Stimulated activated CD4-positive, alpha-beta T cell treated with anti-CD3 and anti-CD28 coated beads, Interleukin-4, amount 100 ng/mL, for 48 hours (primary cell): Measurements from ENCODE around the gene GNAO1.

Experiments used
- DNase-seq, 2 donors: peaks; one replicate each; pipeline ENCODE4 v3.0.0-alpha.2; 2020; ENCODE audit warnings: low read depth in 2 of 2

Gene GNAO1

DNA sequence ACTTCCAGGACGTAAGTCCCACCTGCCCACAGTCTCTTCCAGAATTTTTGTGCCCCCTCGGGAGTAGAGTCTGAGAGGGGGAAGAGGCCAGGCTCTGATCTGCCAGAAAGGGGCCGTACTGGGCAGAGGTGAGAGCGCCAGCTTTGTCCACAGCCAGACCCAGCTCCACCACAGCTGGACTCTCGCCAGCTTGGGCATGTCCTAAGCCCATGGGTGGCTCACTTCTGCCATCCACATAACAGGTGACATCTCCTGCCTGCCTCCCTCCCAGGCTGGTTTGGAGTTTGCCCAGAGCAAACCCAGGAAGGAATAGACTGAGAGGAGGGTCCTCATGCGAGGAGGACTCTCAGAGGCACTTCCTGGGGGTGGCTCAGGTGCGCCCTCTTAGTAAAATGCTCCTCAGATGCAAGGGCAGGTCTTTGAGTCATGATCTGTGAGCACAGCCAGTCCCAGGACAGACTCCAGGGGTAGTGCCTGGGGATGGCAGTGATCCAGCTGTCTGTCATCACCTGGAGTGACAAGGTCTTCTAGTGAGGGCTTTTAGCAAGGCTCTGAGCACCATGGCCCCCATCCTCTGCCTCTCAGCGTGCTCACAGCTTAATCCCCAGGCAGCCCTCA is 144.9 kb downstream of the GNAO1 start:
- no peak for DNase-seq

DNA sequence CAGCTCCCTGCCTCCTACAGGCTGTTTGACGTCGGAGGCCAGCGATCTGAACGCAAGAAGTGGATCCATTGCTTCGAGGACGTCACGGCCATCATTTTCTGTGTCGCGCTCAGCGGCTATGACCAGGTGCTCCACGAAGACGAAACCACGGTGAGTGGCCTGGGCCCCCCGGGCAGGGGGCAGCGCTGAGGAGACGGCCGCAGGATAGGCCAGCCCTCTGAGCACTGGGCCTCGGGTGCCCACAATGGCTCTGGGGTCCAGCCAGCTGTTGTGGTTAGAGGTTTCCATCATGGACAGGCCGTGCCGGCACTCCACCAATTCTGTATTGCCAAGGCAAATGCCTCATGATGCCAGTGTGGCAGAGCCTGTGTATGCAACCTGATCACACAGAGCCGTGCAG is 145.4 kb downstream of the GNAO1 start:
- DNase-seq, result no peak

DNA sequence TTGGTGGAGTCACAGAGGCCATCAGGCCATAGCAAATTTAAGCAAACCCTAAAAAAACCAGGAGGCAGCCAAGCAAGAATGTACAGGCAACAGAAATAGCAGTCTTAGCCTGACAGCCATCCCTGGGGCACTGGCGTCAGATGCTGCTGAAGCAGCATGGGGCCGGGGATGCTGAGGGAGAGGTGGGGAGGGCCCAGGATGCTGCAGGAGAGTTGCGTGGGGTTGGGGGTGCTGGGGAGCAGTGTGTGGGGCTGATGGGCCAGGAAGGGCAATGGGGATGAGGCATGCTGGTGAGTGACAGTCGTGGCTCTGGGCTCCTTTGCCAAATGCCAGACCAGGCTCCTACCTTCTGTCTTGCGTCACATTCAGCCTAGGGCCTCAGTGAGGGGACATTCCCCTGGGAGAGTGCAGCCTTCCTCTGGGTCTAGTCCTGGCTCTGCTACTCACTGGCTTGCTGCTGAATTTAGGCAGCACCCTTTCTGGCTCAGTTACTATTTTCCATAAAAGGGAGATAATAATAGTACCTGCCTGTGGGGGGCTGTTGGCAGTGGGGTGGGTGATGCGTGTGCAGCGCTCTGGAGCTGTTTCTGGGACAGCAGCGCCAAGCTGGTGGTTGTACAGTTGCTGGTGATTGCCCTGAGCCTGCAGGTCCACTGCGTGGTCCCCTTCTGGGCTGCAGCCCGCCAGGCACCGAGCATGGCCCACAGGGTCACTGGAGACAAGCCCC is 146.0 kb downstream of the GNAO1 start:
- no peak for DNase-seq

GRCh38 chr16:56337858-56338325 is 146.6 kb downstream of the GNAO1 start:
- DNase-seq, result no peak

- DNase-seq, result no peak
These were observed 147.5 kb downstream of the GNAO1 start for GRCh38 chr16:56338566-56339318.

- no peak for DNase-seq
These were observed 148.3 kb downstream of the GNAO1 start for GRCh38 chr16:56339431-56340195.

DNA sequence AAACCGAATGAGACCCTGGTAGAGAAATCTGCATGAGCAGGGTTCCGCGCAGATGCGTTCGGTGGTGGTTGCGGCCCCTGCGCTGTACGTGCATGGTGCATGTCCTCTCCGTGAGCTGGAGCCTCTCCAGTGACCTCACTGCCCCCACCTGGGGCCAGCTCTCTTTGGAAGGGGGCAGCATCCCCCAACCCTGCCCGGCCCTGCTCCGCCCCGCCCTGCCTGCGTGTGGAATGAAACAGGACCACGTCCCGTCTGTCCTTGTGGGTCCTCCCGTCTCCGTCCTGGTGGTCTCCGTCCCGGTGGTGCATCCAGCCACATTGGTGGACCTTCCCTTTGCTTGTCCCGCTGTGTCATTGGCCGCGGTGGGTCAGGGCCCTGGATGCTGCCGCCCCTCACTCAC is 149.1 kb downstream of the GNAO1 start:
- no peak for DNase-seq

DNA sequence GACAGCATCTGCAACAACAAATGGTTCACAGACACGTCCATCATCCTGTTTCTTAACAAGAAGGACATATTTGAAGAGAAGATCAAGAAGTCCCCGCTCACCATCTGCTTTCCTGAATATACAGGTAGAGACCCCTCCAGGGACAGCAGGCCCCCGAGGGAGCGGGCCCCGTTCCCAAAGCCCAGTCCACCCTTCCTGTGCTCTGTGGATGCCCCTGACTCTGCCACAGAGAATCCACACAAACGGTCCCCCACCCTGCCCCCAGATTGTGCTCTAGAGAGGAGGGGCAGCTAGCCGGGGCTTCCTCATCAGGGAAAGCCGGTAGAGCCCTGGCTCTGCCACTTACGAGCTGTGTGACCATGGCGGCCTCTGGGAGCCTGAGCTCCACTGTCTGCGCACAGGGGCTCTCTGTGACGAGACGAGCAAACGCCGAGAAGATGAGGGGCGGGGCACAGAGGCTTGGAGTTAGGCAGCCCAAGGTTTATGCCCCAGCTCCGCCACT is 149.6 kb downstream of the GNAO1 start:
- DNase-seq, result no peak

DNA sequence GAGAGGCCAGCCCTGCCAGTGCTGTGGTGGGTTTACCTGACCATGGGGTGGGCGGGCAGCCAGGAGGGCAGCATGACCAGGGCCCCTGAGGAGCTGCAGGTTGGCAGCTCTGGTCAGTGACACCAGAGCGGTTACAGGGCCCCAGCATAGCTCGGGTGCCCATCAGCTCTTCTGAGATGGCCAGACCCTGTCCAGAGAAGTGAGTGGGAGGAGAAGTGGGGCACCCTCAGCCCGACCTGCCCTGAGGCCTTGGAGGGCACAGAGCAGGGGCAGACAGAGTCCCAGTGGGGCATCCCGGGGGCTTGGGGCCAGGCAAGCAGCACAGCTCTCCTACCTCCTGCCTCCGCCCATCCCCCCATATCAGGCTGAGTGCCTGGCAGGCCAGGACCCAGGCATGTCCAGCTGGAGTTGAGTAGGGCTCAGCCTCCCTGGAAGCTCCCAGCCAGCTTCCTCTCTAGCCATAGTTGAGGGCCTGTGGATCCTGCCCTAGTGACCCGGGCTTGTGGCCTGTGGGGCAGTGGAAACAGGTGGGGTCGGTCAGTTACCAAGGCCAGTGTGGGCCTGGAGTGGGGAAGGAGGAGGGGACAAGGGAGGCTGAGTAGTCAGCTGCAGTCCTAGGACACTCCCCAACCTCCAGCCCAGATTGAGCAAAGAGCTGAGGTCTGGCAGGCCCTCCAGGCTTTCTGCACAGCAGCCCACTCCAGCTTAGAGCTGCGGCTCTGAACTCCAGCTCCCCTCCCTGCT is 150.5 kb downstream of the GNAO1 start:
- DNase-seq, result no peak

DNA sequence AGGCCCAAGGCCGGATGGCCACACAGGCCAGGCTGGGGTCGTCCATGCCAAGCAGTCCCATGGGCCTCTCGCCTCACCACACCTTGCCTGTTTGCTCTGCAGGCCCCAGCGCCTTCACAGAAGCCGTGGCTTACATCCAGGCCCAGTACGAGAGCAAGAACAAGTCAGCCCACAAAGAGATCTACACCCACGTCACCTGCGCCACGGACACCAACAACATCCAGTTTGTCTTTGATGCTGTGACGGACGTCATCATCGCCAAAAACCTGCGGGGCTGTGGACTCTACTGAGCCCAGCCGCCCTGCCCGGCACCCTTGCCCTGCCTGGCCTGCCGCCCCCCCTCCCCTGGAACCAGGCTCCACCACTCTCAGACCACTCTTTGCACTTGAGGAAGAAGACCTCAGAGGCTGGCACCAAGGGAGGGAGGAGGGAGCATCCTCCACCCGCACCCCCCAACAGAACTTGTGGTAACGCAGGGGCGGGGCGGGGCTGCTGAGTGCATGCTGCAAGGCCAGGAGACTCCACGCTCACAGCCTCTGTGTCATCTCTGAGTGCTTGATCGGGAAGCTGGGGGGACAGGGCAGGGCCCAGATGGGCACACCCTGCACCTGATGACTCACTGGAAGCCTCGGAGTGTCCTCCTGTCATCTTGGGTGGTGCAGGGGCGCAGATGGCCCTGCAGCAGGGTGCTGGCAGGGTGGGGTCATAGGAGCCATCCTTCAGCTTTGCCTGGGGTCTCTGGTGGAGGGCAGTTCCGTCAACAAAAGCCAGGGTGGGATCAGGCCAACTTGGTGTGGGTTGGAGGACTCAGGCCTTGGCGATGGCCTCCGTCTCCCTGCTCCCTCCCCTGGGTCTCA is 152.6 kb downstream of the GNAO1 start:
- no peak for DNase-seq

GRCh38 chr16:56344518-56345405 is 153.5 kb downstream of the GNAO1 start:
- no peak for DNase-seq

- no peak for DNase-seq
These were observed 154.2 kb downstream of the GNAO1 start for GRCh38 chr16:56345406-56346050.

GRCh38 chr16:56346131-56346890 is 155.0 kb downstream of the GNAO1 start:
- DNase-seq, result no peak

- no peak for DNase-seq
These were observed 155.9 kb downstream of the GNAO1 start for GRCh38 chr16:56347166-56347565.

DNA sequence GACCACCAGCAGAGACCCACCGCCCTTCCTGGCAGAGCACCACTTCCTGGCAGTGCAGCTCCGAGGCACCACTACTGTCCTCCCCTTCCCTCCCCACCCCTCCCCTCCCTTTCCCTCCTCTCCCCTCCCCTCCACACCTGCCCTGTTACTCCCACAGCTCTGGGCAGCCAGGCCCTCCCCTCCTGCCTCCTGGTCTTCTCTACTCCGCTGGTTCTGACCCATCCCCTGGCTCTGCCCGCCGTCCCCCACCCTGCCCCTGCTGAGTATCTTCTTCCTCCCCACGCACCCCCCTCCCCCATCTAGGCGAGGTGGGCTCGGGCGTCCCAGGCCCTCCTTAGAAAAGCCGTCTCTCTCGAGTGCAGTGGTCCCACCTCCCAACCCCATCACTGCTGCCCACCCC is 156.4 kb downstream of the GNAO1 start:
- DNase-seq, result no peak

DNA sequence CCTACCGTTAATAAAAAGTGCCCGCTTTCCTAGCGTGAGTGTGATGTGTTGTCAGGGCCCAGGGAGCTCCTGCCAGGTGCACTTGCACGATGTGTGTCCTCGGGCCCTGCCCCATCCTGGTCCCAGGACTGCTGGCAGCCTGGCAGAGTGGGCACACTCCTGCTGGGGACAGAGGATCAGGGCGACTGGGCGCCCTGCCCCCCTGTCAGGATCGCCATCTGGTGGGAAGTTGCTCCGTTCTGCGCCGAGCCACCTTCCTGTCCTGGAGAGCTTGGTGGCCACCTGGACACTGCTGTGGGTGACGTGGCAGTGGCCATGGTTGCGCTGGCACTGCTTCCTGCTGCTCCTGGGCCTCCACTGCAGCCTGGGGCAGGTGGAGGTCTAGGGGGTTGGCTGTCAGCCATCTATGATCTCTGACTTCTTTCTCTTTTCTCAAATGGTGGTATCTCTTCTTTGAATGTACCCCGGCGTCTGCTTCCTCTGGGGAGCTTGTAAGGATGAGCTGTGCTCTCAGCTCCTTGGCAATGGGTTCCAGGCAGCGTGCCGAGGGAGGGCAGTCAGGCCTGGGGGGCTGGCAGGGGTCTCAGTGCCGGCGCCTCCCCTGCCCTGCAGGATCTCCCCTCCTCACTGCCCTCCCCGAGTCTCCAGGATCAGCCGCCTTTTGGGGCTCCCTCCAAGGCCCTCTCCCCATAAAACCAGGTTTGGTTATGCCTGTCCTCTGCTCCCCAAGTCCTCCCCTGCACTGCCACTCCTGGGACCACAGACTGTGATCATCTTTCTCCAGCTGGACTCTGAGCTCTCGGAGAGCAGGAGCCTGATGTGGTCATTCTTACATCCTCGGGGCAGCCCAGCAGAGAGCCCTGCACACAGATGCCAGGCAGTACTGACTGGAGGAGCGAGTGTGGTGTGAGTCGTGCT is 157.1 kb downstream of the GNAO1 start:
- DNase-seq, result no peak

GRCh38 chr16:56349086-56349415 is 157.8 kb downstream of the GNAO1 start:
- DNase-seq, result no peak
